Fibroblast of mammary gland (primary cell): Measurements from ENCODE around the gene NCAPG.
A peak's percentile ranks its signal among the peaks of the same experiment; 100 is the strongest.
"Not testable (repeated sequence)": the region's sequence is repeated elsewhere in the genome, so short reads cannot be mapped to it uniquely, and the experiment has no call there.

ENCODE experiments used
- DNase-seq: peaks from one replicate; pipeline ENCODE4 v3.0.0-alpha.2; 2010; ENCODE audit warnings: low read depth
- H3K4me3 ChIP-seq: 2 replicates; pipeline ENCODE4 v1.5.1; 2011; ENCODE audit warnings: low read depth, mild to moderate bottlenecking, low read length, moderate library complexity; ENCODE audit not compliant: control insufficient read depth
- CTCF ChIP-seq: conservative IDR thresholded peaks from 2 replicates; pipeline ENCODE4 v1.5.1; 2011; ENCODE audit warnings: low read depth, low read length, inconsistent platforms; ENCODE audit not compliant: control insufficient read depth, insufficient read depth

Gene NCAPG

GRCh38 chr4:17846266-17846665 lies 35.5 kb downstream of the NCAPG start:
- DNase-seq: peak; percentile 9
- H3K4me3 ChIP-seq: no peak overlapping the region
- TF ChIP-seq CTCF: no peak

GRCh38 chr4:17850295-17850694 lies 39.5 kb downstream of the NCAPG start:
- H3K4me3 ChIP-seq, DNase-seq: not testable (repeated sequence)

GRCh38 chr4:17851959-17852358 lies 41.2 kb downstream of the NCAPG start:
- no peak for DNase-seq
- H3K4me3 ChIP-seq: no peak overlapping the region
- no peak for TF ChIP-seq CTCF

GRCh38 chr4:17854036-17854435 lies 43.3 kb downstream of the NCAPG start:
- no peak overlapping the region for H3K4me3 ChIP-seq
- no peak for TF ChIP-seq CTCF
- DNase-seq: no peak

GRCh38 chr4:17859793-17860406 lies 49.1 kb downstream of the NCAPG start:
- TF ChIP-seq CTCF: no peak
- no peak overlapping the region for H3K4me3 ChIP-seq
- no peak for DNase-seq

GRCh38 chr4:17861906-17862305 lies 51.1 kb downstream of the NCAPG start:
- not testable (repeated sequence) for DNase-seq, H3K4me3 ChIP-seq

GRCh38 chr4:17865866-17866363 lies 55.1 kb downstream of the NCAPG start:
- DNase-seq: no peak
- H3K4me3 ChIP-seq: no peak overlapping the region
- TF ChIP-seq CTCF: no peak

GRCh38 chr4:17866810-17867209 lies 56.0 kb downstream of the NCAPG start:
- no peak for DNase-seq
- H3K4me3 ChIP-seq: no peak overlapping the region
- no peak for TF ChIP-seq CTCF
